Thymus (tissue), 11 donors: Measurements from ENCODE around the gene ACHE. TPM values are rescaled to one million over a fixed set of nuclear protein-coding genes. Genes with fewer than 3 reads are reported as not detected.

ENCODE experiments used
- DNase-seq, 9 donors: peaks; one replicate each; pipeline ENCODE4 v3.0.0-alpha.2; 2013; ENCODE audit warnings: low spot score in 9 of 9, low read depth in 6 of 9, missing footprints in 1 of 9
- H3K27ac ChIP-seq, 2 donors: one replicate each; pipeline ENCODE4 v1.5.1; 2013; ENCODE audit warnings: control low read depth in 1 of 2, low read depth in 1 of 2, low read length in 1 of 2, mild to moderate bottlenecking in 1 of 2, moderate library complexity in 1 of 2
- H3K27me3 ChIP-seq, 2 donors: one replicate each; pipeline ENCODE4 v1.5.1; 2013; ENCODE audit warnings: low read length in 1 of 2; ENCODE audit not compliant: control insufficient read depth in 2 of 2, insufficient read depth in 1 of 2
- H3K36me3 ChIP-seq, 2 donors: one replicate each; pipeline ENCODE4 v1.5.1; 2013; ENCODE audit warnings: low read length in 1 of 2, mild to moderate bottlenecking in 1 of 2, moderate library complexity in 1 of 2; ENCODE audit not compliant: control insufficient read depth in 2 of 2, insufficient read depth in 2 of 2
- H3K4me1 ChIP-seq, 2 donors: one replicate each; pipeline ENCODE4 v1.5.1; 2013; ENCODE audit warnings: low read length in 2 of 2; ENCODE audit not compliant: control insufficient read depth in 2 of 2, insufficient read depth in 2 of 2
- H3K4me3 ChIP-seq, 2 donors: one replicate each; pipeline ENCODE4 v1.5.1; 2013; ENCODE audit warnings: low read length in 2 of 2, control low read depth in 1 of 2, mild to moderate bottlenecking in 1 of 2
- H3K9me3 ChIP-seq, 2 donors: one replicate each; pipeline ENCODE4 v1.5.1; 2013; ENCODE audit warnings: low read length in 1 of 2, mild to moderate bottlenecking in 1 of 2; ENCODE audit not compliant: control insufficient read depth in 2 of 2, insufficient read depth in 1 of 2
- WGBS: extraction: QIAGEN DNeasy Blood & Tissue Kit; methylation state at CpG from one replicate; pipeline ENCODE4 v1.1.7; 2013; 5-methylcytosine and 5-hydroxymethylcytosine counted together
- polyA plus RNA-seq: library from polyadenylated mRNA; stranded (reverse); fragments of 200-250 nt; gene quantifications from one replicate; pipeline ENCODE4 v1.2.3, GENCODE V29; 2013
- total RNA-seq: library from RNA; stranded (reverse); fragments of 120-200 nt; gene quantifications from one replicate; pipeline ENCODE4 v1.2.4, GENCODE V29; 2013
- donor health status: healthy.

The ACHE gene
- total and polyA plus RNA-seq, 2 donors = 6.9 to 7.9 TPM

DNA sequence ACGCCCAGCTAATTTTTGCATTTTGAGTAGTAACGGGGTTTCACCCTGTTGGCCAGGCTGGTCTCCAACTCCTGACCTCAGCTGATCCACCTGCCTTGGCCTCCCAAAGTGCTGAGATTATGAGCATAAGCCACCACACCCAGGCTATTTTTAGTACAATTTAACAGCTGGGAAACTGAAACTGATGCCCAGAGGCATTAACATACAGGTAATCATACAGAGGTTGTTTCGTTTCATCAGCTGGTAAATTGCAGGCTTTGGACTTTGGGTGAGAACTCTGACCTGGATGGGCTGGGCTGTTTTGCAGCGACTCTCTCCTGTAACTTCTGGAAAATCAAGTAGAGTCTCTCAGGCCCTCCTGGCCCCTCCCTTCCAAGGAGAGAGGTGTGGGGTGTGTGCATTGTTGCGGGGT is 6.2 kb upstream of the ACHE start:
- Histone ChIP-seq H3K36me3 (no peaks in the 10 kb centered on the region), H3K4me3 (no peak overlapping the region), H3K9me3 (no peaks in the 10 kb centered on the region), H3K4me1 (peaks cover 0 to 4% of the 10 kb centered on the region in 2 donors), H3K27ac (no peak overlapping the region), H3K27me3 (peaks cover 14 to 35% of the 10 kb centered on the region in 2 donors)
- DNase-seq = no peak
- 88% methylated on average over 5 of the region's 5 CpGs for WGBS

DNA sequence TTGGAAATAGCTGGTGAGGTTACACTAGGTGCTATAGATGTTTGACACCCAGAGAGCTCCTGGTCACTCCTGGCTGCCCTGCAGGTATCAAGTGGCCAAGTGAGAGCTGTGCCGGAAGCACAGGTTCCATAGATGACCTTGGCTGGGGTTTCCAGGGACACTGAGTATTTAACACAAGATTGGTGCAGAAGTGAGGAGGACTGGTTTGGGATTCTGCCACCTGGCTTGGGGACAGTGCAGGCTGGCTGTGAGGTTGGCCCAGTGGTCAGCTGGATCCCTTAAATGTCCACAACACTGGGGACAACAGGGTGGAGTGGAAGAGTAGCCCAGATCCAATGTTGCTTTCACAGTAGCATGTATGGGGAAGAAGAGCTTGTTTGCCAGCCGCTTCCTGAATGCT is 5.3 kb upstream of the ACHE start:
- WGBS = 98% methylated on average over 2 of the region's 2 CpGs
- H3K27ac ChIP-seq = no peak overlapping the region
- H3K27me3 ChIP-seq = peaks cover 23 to 44% of the 10 kb centered on the region in 2 donors
- no peak overlapping the region for H3K4me3 ChIP-seq
- no peaks in the 10 kb centered on the region for H3K36me3 ChIP-seq
- H3K9me3 ChIP-seq = peaks cover 0 to 5% of the 10 kb centered on the region in 2 donors
- DNase-seq = no peak
- H3K4me1 ChIP-seq = peaks cover 6 to 7% of the 10 kb centered on the region in 2 donors

DNA sequence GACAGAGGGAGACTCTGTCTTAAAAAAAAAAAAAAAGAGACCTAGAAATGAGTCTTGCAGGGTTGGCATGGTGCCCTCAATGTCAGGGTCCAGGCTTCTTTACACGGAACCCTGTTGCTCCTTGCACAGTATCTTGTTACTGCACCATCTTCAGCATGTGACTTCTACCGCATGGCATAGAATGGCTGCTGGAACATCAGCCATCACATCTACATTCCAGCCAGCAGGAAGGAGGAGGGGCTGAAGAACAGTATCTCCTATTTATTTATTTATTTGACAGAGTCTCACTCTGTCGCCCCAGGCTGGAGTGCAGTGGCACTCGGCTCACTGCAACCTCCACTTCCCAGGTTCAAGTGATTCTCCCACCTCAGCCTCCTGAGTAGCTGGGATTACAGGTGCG is 3.7 kb upstream of the ACHE start:
- 97% methylated on average over 5 of the region's 5 CpGs for WGBS
- H3K4me1 ChIP-seq = peaks cover 6 to 13% of the 10 kb centered on the region in 2 donors
- H3K9me3 ChIP-seq = peaks cover 0 to 5% of the 10 kb centered on the region in 2 donors
- no peak overlapping the region for H3K27ac ChIP-seq
- DNase-seq = no peak
- H3K36me3 ChIP-seq = no peaks in the 10 kb centered on the region
- H3K27me3 ChIP-seq = peaks cover 39 to 58% of the 10 kb centered on the region in 2 donors
- no peak overlapping the region for H3K4me3 ChIP-seq

DNA sequence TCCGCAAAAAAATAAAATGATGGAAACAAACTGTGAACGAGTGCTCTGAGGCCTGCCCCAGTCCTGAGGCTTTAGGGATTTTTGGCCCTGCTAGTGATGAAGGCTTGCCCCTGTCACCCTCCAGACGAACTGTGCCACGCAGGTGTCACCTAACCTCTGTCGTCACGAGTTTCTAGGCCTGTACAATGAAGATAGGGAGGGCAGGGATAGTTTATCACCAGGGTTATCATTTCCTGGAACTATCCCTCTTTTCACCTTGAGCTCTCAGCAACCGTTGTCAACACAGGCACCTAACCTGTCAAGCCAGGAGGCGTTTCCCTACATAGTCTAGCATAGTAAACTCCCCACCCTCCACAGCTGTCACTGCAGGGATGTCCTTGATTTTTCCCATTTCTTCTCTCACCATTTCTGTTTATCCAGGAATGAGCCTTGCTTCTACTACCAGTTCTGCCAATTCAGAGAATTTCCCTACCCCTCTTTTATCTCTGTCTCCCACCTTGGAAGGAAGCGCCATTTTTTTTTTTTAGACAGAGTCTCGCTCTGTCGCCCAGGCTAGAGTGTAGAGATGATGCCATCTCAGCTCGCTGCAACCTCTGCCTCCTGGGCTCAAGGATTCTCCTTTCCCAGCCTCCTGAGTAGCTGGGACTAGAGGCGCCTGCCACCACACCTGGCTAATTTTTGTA is 2.2 kb upstream of the ACHE start:
- 84% methylated on average over 13 of the region's 13 CpGs for WGBS
- Histone ChIP-seq H3K27ac (no peak overlapping the region), H3K27me3 (peaks cover 52 to 73% of the 10 kb centered on the region in 2 donors), H3K4me3 (no peak overlapping the region), H3K36me3 (no peaks in the 10 kb centered on the region), H3K4me1 (peaks cover 6 to 13% of the 10 kb centered on the region in 2 donors), H3K9me3 (peaks cover 0 to 10% of the 10 kb centered on the region in 2 donors)
- no peak for DNase-seq

DNA sequence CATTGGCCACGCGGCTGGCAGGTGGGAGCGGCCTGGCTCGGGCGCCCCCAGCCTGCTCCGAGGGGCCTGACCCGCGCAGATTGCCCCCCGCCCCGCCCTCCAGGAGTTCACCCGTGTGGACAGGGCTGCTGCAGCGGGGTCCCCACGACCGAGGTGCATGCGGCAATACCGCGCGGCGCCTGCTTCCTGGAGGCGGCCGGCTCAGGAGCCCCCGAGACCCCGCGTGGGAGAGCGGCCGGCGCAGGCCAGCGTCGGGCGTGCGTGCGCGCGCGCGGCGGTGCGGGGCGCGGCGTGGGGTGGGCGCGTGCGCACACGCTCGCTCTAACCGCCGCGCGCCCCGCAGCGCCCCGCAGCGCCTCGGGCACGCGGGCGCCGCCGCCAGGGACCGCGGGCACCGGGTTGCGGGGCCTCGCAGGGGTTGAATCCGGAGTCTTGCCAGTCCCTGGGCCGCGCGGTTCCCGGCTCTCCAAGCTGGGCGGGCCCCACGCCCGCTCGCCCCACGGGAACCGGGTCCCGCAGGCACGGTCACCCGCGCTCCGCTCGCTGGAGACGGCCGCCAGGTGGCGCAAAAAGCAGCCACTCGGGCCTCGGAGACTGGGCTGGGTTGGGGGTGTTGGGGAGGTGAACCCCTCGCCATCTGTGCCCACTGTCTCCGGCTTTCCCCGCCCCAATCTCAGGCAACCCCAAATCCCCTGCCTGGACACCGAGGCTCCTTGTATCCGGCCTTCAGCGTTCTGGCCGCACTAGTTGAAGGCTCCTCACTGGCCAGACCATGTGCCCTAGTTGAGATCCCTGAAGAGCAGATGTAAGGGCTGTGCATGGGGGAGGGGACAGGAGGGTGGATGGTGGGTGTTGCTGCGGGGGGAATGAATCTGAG is 1.3 kb upstream of the ACHE start:
- peaks cover 0 to 10% of the 10 kb centered on the region in 2 donors for H3K9me3 ChIP-seq

DNA sequence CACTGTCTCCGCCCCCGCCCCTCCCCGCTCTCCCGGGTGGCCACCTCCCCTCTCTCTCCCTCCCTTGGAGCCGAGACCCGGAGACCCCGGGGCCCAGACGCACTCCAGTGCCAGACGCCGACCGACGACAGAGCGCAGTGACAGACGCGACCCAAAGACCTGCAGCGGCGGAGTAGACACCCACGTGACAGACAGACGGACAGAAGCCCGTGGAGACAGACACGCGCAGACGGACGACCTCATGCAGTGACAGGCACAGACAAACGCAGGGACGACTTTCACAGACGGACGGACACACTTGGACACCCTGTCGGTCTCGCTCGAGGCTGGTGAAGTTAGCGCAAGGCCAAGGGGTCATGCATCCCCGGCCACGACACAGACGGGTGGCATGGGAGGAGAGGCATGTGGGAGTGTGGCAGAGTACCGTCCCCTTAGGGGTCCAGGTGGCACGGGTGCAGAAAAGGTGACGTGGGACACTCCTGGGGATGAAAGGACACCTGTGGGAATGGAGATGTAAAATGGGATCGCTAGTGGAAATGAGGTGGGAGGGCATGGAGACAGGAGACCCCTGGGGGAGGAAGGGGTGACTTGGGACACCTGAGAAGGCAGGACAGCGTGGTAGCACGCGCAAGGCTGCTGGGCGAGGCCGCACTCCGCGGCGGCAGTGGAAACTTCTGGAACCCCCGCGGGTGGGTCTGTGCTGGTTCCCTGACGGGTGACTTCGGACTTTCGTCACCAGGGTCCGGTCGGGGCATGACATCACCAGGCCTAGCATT is 456 bp upstream of the ACHE start:
- no peaks in the 10 kb centered on the region for H3K36me3 ChIP-seq
- H3K27me3 ChIP-seq = peaks cover 64 to 83% of the 10 kb centered on the region in 2 donors
- peak overlapping the region in 1 of 2 donors; percentile 31 for H3K27ac ChIP-seq
- DNase-seq = no peak
- H3K4me1 ChIP-seq = peaks cover 6 to 15% of the 10 kb centered on the region in 2 donors
- H3K9me3 ChIP-seq = peaks cover 0 to 10% of the 10 kb centered on the region in 2 donors
- H3K4me3 ChIP-seq = peak overlapping the region in 1 of 2 donors; percentile 42
- WGBS = 8% methylated on average over 54 of the region's 54 CpGs

More for the DNA sequence above, 1.3 kb upstream of the ACHE start:
- Histone ChIP-seq H3K36me3 (no peaks in the 10 kb centered on the region), H3K27ac (peak overlapping the region in 1 of 2 donors; percentile 26), H3K4me1 (peaks cover 6 to 13% of the 10 kb centered on the region in 2 donors), H3K27me3 (peaks cover 56 to 76% of the 10 kb centered on the region in 2 donors), H3K4me3 (peak overlapping the region in 1 of 2 donors; percentile 39)
- peak in 2 of 9 donors; percentile 56 to 60 for DNase-seq
- 3% methylated on average over 95 of the region's 95 CpGs for WGBS

DNA sequence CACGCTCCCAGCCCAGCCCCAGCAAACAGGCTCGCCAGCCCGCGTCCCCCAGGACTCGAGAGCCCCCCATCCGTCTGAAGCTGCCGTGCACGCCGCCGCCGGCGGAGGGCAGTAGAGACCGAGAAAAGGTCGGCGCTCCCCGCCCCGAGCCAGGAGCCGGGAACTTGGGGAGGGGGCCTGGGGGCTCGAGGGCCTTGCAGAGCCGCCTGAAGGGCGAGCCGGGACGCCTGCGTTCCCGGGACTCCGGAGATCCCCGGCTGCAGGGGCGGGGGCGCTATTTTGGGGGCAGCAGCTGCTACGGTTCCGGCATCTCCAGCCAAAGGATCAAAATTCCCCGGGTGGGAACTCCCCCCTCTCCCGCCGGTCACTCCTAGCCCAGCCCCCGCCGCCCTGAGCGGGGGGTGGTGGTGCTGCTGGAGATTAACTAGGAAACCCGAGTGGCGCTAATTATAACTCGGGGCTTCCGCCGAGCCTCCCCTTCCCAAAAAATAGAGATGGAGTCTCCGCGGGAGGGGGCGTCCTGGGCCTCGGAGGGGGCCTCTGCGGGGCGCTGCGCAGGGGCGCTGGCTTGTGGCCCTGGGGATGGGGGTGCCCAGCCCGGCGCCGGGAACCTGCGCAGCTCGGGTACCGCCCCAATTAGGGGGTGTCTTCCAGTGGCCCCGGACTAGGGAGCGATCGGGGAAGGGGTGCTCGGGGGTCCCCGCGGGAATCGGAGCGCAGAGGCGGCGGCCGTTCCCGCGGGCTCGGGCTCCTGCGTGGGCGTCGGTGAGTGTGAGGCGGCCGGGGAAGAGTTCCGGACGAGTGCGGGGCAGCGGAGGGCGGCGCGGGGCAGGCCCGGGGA is 608 bp downstream of the ACHE start:
- no peaks in the 10 kb centered on the region for H3K36me3 ChIP-seq
- DNase-seq = peak in 3 of 9 donors; percentile 51 to 60 (median 59)
- 1% methylated on average over 83 of the region's 83 CpGs for WGBS
- H3K4me1 ChIP-seq = peaks cover 15 to 25% of the 10 kb centered on the region in 2 donors
- no peak overlapping the region for H3K27ac ChIP-seq
- H3K27me3 ChIP-seq = peaks cover 73 to 89% of the 10 kb centered on the region in 2 donors
- peaks cover 0 to 10% of the 10 kb centered on the region in 2 donors for H3K9me3 ChIP-seq
- H3K4me3 ChIP-seq = peak overlapping the region; percentile 22 to 42
